SK-N-SH treated with all-trans-retinoic acid at 6 μM for 48 hours (cell line): ENCODE measurements around the gene GPS2.

Experiments used
- ARNTL ChIP-seq: fragments of 450-650 bp; formaldehyde crosslinking; IDR thresholded peaks from 2 replicates; pipeline ENCODE4 v1.5.0; 2020; ENCODE audit warnings: low read depth, mild to moderate bottlenecking, moderate library complexity, borderline replicate concordance
- BACH2 ChIP-seq: fragments of 250-450 bp; sonication (Bioruptor Pico); IDR thresholded peaks from 2 replicates; pipeline ENCODE4 v1.9.0; 2021; ENCODE audit warnings: mild to moderate bottlenecking, borderline replicate concordance
- ZFP3 ChIP-seq: fragments of 250-450 bp; sonication (Bioruptor Pico); IDR thresholded peaks from 2 replicates; pipeline ENCODE4 v1.5.0; 2020; ENCODE audit warnings: mild to moderate bottlenecking, moderate library complexity
- ZNF565 ChIP-seq: fragments of 450-650 bp; formaldehyde crosslinking; conservative IDR thresholded peaks from 2 replicates; pipeline ENCODE4 v1.5.0; 2020; ENCODE audit warnings: low read depth, mild to moderate bottlenecking, moderate library complexity
- TF ChIP-seq, protein P1 (sequence below): fragments of 250-450 bp; sonication (Bioruptor Pico); IDR thresholded peaks from 2 replicates; pipeline ENCODE4 v1.5.1; 2020; ENCODE audit warnings: low read depth, mild to moderate bottlenecking, moderate library complexity
- TF ChIP-seq, protein P2 (sequence below): fragments of 250-450 bp; sonication (Bioruptor Pico); IDR thresholded peaks from 2 replicates; pipeline ENCODE4 v1.8.0; 2020; ENCODE audit warnings: mild to moderate bottlenecking, moderate library complexity, borderline replicate concordance

DNA sequence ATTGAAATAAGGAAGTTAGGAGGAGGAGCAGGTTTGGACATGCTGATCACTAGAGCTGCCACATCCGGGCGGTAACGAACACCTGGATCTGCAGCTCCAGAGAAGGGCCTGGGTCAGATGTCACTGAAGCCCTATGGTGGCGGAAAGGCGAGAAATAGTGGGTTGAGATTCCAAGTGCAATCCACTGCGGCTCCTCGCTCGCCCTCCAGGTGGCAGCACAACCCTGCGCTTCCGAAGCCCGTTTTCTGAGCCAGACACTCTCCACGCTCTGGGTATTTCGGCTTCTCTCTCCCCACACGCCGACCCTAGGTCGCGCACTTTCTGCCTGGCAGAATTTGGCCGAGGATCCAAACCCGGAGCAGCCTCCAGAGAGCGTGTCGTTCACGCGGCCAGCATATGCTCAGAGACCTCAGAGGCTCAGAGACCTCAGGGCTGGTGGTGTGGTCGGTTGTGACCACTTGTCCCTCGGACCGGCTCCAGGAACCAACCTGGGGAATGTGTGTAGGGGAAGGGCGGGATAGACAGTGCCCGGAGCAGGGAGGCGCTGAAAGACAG is 34.6 kb downstream of the GPS2 start:
- TF ChIP-seq ZFP3 (CRISPR knock-in tag) (no peak), BACH2 (CRISPR knock-in tag) (no peak), ZNF565 (no peak), ARNTL (CRISPR knock-in tag) (no peak)
- TF ChIP-seq, protein P1, sequence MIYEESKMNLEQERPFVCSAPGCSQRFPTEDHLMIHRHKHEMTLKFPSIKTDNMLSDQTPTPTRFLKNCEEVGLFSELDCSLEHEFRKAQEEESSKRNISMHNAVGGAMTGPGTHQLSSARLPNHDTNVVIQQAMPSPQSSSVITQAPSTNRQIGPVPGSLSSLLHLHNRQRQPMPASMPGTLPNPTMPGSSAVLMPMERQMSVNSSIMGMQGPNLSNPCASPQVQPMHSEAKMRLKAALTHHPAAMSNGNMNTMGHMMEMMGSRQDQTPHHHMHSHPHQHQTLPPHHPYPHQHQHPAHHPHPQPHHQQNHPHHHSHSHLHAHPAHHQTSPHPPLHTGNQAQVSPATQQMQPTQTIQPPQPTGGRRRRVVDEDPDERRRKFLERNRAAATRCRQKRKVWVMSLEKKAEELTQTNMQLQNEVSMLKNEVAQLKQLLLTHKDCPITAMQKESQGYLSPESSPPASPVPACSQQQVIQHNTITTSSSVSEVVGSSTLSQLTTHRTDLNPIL (CRISPR knock-in tag) = no peak
- TF ChIP-seq, protein P2, sequence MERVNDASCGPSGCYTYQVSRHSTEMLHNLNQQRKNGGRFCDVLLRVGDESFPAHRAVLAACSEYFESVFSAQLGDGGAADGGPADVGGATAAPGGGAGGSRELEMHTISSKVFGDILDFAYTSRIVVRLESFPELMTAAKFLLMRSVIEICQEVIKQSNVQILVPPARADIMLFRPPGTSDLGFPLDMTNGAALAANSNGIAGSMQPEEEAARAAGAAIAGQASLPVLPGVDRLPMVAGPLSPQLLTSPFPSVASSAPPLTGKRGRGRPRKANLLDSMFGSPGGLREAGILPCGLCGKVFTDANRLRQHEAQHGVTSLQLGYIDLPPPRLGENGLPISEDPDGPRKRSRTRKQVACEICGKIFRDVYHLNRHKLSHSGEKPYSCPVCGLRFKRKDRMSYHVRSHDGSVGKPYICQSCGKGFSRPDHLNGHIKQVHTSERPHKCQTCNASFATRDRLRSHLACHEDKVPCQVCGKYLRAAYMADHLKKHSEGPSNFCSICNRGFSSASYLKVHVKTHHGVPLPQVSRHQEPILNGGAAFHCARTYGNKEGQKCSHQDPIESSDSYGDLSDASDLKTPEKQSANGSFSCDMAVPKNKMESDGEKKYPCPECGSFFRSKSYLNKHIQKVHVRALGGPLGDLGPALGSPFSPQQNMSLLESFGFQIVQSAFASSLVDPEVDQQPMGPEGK = no peak
